Measurements from ENCODE around the gene TDP1.

GRCh38 chr14:90091393-90091792 is 135.7 kb downstream of the TDP1 start:
- TF ChIP-seq, protein P1, sequence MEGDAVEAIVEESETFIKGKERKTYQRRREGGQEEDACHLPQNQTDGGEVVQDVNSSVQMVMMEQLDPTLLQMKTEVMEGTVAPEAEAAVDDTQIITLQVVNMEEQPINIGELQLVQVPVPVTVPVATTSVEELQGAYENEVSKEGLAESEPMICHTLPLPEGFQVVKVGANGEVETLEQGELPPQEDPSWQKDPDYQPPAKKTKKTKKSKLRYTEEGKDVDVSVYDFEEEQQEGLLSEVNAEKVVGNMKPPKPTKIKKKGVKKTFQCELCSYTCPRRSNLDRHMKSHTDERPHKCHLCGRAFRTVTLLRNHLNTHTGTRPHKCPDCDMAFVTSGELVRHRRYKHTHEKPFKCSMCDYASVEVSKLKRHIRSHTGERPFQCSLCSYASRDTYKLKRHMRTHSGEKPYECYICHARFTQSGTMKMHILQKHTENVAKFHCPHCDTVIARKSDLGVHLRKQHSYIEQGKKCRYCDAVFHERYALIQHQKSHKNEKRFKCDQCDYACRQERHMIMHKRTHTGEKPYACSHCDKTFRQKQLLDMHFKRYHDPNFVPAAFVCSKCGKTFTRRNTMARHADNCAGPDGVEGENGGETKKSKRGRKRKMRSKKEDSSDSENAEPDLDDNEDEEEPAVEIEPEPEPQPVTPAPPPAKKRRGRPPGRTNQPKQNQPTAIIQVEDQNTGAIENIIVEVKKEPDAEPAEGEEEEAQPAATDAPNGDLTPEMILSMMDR (IDR thresholded peaks at IDR 0.05; ENCODE audit: low read depth, low read length), result no peak
- TF ChIP-seq POLR2A (IDR thresholded peaks at IDR 0.05; ENCODE audit: extremely low read depth, insufficient read length) (no peak), MAX (IDR thresholded peaks at IDR 0.05; ENCODE audit: low read depth, low read length) (no peak), MYC (IDR thresholded peaks at IDR 0.05; ENCODE audit: low read depth, low read length) (no peak)

Data from NB4 (cell line).